Gastrocnemius medialis (tissue), 4 donors: ENCODE data around the gene DOK3. TPM values are rescaled to one million over a fixed set of nuclear protein-coding genes. Genes with fewer than 3 reads are reported as not detected.

Source experiments
- ATAC-seq, 2 donors: fragments of 150-250 bp; one replicate each; pipeline ENCODE4 v1.9.1; 2016
- DNase-seq, 2 donors: peaks; one replicate each; pipeline ENCODE4 v3.0.0-alpha.2; 2019
- H3K27ac ChIP-seq, 4 donors: fragments of 200-600 bp; sonication (generic); 1 replicate in 1 of 4; 2 replicates in 3 of 4; pipeline ENCODE4 v1.5.1; 2016 to 2018; ENCODE audit warnings: mild to moderate bottlenecking in 2 of 4, moderate library complexity in 1 of 4
- H3K27me3 ChIP-seq, 3 donors: fragments of 200-600 bp; sonication (generic) in 2 of 3; 1 replicate in 1 of 3; 2 replicates in 2 of 3; pipeline versions ENCODE4 v1.5.1 to v1.6.0; 2016 to 2019; ENCODE audit warnings: mild to moderate bottlenecking in 1 of 3, moderate library complexity in 1 of 3
- H3K36me3 ChIP-seq, 2 donors: fragments of 200-600 bp; sonication (generic) in 1 of 2; one replicate each; pipeline ENCODE4 v1.5.1; 2017 to 2018
- H3K4me1 ChIP-seq, 2 donors: fragments of 200-600 bp; sonication (generic) in 1 of 2; one replicate each; pipeline ENCODE4 v1.5.1; 2016 to 2017; ENCODE audit warnings: mild to moderate bottlenecking in 2 of 2
- H3K4me3 ChIP-seq, 4 donors: fragments of 200-600 bp; sonication (generic) in 3 of 4; 1 replicate in 1 of 4; 2 replicates in 3 of 4; pipeline ENCODE4 v1.5.1; 2016 to 2019; ENCODE audit warnings: mild to moderate bottlenecking in 2 of 4
- H3K9me3 ChIP-seq, 3 donors: fragments of 200-600 bp; sonication (generic) in 2 of 3; 1 replicate in 1 of 3; 2 replicates in 2 of 3; pipeline ENCODE4 v1.5.1; 2016 to 2019
- POLR2A ChIP-seq, 2 donors: fragments of 450-650 bp; IDR thresholded peaks; one replicate each; pipeline ENCODE4 v1.6.1; 2017; ENCODE audit warnings: antibody characterized with exemption in 2 of 2, mild to moderate bottlenecking in 2 of 2, moderate library complexity in 2 of 2
- in situ Hi-C, 4 donors: fragments of 200-750 bp; cut with MboI; loops; one replicate each; pipeline versions ENCODE4 v1.15.0 to v1.8.0; 2017; ENCODE audit warnings: low sequenced_read_pairs in 4 of 4
- intact Hi-C: fragments of 100-400 bp; cut with DNase I; formaldehyde crosslinking; loops from one replicate; pipeline ENCODE4 v1.15.1; 2023; ENCODE audit warnings: low total_unique reads
- total RNA-seq, 4 donors: library from RNA; depleted of rRNA; stranded (reverse); fragments of >200 nt; gene quantifications; one replicate each; pipeline versions ENCODE4 v1.1.0 to v1.2.3, GENCODE V29; 2016
- TF ChIP-seq, protein P1 (sequence below), 5 experiments: fragments of 450-650 bp in 3 of 5; fragments of 200-600 bp in 2 of 5; sonication (generic) in 2 of 5; IDR thresholded peaks in 4 of 5; conservative IDR thresholded peaks in 1 of 5; 1 replicate in 4 of 5; 2 replicates in 1 of 5; pipeline ENCODE4 v1.5.1; 2016 to 2019; ENCODE audit warnings: antibody characterized with exemption in 5 of 5, mild to moderate bottlenecking in 3 of 5, moderate library complexity in 3 of 5

Gene DOK3, protein sequence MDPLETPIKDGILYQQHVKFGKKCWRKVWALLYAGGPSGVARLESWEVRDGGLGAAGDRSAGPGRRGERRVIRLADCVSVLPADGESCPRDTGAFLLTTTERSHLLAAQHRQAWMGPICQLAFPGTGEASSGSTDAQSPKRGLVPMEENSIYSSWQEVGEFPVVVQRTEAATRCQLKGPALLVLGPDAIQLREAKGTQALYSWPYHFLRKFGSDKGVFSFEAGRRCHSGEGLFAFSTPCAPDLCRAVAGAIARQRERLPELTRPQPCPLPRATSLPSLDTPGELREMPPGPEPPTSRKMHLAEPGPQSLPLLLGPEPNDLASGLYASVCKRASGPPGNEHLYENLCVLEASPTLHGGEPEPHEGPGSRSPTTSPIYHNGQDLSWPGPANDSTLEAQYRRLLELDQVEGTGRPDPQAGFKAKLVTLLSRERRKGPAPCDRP
- total RNA-seq: 1 to 10 TPM; 2.1 to 5.1 (median 2.9) TPM

DNA sequence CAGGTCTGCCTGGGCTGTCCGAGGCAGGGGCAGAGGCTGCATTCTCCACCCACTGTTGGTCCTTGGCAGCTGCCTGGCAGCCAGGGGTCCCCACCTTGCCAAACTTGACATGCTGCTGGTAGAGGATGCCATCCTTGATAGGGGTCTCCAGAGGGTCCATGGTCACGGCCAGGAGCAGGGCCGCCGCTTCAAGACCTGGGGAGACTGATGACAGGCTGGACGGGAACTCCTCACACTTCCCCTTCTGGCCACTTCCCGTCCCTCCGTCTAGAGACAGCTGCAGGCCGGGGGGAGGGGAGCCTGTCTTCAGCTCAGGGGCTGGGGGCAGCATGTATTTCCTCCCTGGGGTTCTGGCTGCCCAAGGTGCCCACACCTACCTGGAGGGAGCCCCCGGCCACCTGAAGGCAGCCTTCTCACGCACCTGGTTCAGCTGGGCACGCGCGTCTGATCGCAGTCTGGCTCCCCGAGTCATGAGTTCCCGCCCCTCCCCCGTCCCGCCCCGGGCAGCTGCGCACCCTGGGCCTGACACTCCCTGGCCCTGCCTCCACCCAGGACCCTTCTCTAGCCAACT is at the start of gene DOK3:
Gene DOK3 (minus strand): TSS at position 446 of the 571 bp plus-strand sequence. CDS start 286 bp downstream, at position 160.
- TF ChIP-seq POLR2A (IDR thresholded peaks at IDR 0.05): no peak
- TF ChIP-seq, protein P1, sequence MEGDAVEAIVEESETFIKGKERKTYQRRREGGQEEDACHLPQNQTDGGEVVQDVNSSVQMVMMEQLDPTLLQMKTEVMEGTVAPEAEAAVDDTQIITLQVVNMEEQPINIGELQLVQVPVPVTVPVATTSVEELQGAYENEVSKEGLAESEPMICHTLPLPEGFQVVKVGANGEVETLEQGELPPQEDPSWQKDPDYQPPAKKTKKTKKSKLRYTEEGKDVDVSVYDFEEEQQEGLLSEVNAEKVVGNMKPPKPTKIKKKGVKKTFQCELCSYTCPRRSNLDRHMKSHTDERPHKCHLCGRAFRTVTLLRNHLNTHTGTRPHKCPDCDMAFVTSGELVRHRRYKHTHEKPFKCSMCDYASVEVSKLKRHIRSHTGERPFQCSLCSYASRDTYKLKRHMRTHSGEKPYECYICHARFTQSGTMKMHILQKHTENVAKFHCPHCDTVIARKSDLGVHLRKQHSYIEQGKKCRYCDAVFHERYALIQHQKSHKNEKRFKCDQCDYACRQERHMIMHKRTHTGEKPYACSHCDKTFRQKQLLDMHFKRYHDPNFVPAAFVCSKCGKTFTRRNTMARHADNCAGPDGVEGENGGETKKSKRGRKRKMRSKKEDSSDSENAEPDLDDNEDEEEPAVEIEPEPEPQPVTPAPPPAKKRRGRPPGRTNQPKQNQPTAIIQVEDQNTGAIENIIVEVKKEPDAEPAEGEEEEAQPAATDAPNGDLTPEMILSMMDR (IDR thresholded peaks at IDR 0.05 in 4 of 5, conservative IDR thresholded peaks at IDR 0.05 in 1 of 5): no peak
- intact Hi-C loops (no loop called here), in situ Hi-C loops (loop anchor here in 3 of 4 donors (10.0 to 25.0 kb wide), 3 partner anchors 105 to 125 kb away; partner anchors contain the start of genes SLC34A1 (in 2 of the 3), F12 (in 1 of the 3) and PFN3 (in 1 of the 3))
- DNase-seq (peak in 1 of 2 donors; percentile 36), ATAC-seq (peak; percentile 15 to 41)
- peaks cover 0 to 43% of the 10 kb centered on the region in 2 donors for H3K36me3 ChIP-seq
- no peaks in the 10 kb centered on the region for H3K27me3 ChIP-seq
- H3K27ac ChIP-seq: peak within 1 kb of the TSS in 1 of 4 donors; percentile 30
- peak within 1 kb of the TSS in 3 of 4 donors; percentile 17 to 32 (median 19) for H3K4me3 ChIP-seq
- H3K9me3 ChIP-seq: no peaks in the 10 kb centered on the region
- H3K4me1 ChIP-seq: peaks cover 4 to 6% of the 10 kb centered on the region in 2 donors

DNA sequence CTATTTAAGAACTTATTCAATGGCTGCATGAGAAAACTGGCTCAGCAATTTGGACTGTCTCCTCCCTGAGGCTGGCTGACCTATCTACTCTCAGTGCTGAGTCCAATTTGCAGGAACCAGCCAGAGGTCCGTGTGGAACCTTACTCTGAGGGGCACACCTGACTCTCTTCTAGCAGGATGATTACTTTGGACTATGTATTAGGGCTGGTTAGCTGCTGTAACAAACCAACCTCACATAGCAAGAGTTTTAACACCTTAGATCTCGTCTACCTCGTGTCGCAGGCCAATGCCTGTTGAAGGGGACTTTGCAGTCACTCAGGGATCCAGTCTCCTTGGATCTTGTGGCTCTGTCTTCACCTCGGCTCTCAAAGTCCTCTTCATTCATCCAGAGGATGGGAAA is 48.2 kb upstream of the DOK3 start:
- H3K4me3 ChIP-seq: no peak overlapping the region
- peak overlapping the region in 2 of 4 donors; percentile 51 to 89 for H3K27ac ChIP-seq
- ATAC-seq: no peak
- no peak for TF ChIP-seq POLR2A (IDR thresholded peaks at IDR 0.05)
- TF ChIP-seq, protein P1 (IDR thresholded peaks at IDR 0.05 in 4 of 5, conservative IDR thresholded peaks at IDR 0.05 in 1 of 5): no peak
- intact Hi-C loops (no loop called here), in situ Hi-C loops (no loop called here)
- no peak for DNase-seq
- H3K4me1 ChIP-seq: peaks cover 23 to 34% of the 10 kb centered on the region in 2 donors
- no peaks in the 10 kb centered on the region for H3K36me3 ChIP-seq
- H3K9me3 ChIP-seq: no peaks in the 10 kb centered on the region
- no peaks in the 10 kb centered on the region for H3K27me3 ChIP-seq

DNA sequence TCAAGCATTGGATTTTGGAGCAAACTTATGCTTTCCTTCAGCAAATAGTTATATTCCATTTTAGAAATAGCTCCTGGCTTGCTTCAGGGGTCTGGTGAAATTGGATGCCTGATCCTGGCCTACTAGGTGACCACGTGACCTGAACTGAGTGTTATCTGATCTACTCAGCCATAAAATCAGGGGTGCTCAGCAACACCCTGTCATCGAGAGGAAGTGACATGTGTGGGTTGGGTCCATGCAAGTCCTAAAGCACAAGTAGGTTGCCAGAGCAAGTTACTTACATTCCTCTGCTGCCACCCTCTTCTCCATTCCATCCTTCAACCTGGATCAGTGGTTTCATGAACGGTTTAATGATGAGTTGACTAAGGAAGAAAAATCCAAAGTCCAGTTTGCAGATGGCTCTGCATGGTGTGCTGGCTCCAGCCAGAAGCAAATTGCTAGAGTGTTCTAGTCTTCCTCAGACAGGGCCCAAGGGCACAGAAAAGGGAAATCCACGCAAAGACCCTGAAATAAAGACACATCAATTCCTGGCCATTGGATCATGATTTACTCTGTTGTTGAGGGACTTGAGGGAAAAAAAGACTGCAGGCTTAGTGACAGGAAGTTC is 47.5 kb upstream of the DOK3 start:
- in situ Hi-C loops: no loop called here
- TF ChIP-seq, protein P1 (IDR thresholded peaks at IDR 0.05 in 4 of 5, conservative IDR thresholded peaks at IDR 0.05 in 1 of 5): no peak
- TF ChIP-seq POLR2A (IDR thresholded peaks at IDR 0.05): no peak
- H3K9me3 ChIP-seq: no peaks in the 10 kb centered on the region
- DNase-seq (no peak), ATAC-seq (no peak)
- intact Hi-C loops: no loop called here
- no peaks in the 10 kb centered on the region for H3K27me3 ChIP-seq
- H3K27ac ChIP-seq: peak overlapping the region in 3 of 4 donors; percentile 26 to 89 (median 51)
- H3K36me3 ChIP-seq: no peaks in the 10 kb centered on the region
- H3K4me1 ChIP-seq: peaks cover 29 to 40% of the 10 kb centered on the region in 2 donors
- H3K4me3 ChIP-seq: no peak overlapping the region

DNA sequence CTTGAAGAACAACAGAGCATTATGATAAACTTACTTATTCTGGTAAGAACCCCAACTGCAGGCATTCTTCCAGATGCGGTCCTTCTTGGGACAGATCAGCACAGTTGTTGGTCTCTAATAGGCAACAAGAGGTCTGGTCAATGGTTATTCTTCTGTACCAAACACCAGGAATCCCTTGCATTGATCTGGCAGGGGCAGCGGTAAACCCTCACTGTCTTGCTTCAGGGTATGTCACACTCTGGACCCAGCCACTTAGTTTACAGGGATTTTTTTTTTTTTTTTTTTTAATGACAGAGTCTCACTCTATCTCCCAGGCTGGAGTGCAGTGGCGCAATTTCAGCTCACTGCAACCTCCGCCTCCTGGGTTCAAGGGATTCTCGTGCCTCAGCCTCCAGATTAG is 46.0 kb upstream of the DOK3 start:
- Histone ChIP-seq H3K36me3 (no peaks in the 10 kb centered on the region), H3K9me3 (no peaks in the 10 kb centered on the region), H3K27ac (peak overlapping the region; percentile 68 to 91 (median 87)), H3K27me3 (no peaks in the 10 kb centered on the region), H3K4me3 (no peak overlapping the region), H3K4me1 (peaks cover 37 to 44% of the 10 kb centered on the region in 2 donors)
- intact Hi-C loops (no loop called here), in situ Hi-C loops (no loop called here)
- no peak for TF ChIP-seq POLR2A (IDR thresholded peaks at IDR 0.05)
- TF ChIP-seq, protein P1 (IDR thresholded peaks at IDR 0.05 in 4 of 5, conservative IDR thresholded peaks at IDR 0.05 in 1 of 5): no peak
- ATAC-seq (no peak), DNase-seq (no peak)
